ENCODE measurements around the gene PPM1D.

GRCh38 chr17:60590070-60590469 lies 9.9 kb upstream of the PPM1D start:
- TF ChIP-seq FOXK2 (IDR thresholded peaks at IDR 0.05) (no peak), FOXM1 (IDR thresholded peaks at IDR 0.05; ENCODE audit: borderline replicate concordance) (no peak), TARDBP (IDR thresholded peaks at IDR 0.05) (no peak), FOXA1 (IDR thresholded peaks at IDR 0.05) (no peak), ELF4 (IDR thresholded peaks at IDR 0.05) (no peak), NFRKB (IDR thresholded peaks at IDR 0.05) (no peak), ZNF384 (IDR thresholded peaks at IDR 0.05) (no peak), SUZ12 (IDR thresholded peaks at IDR 0.05) (no peak), L3MBTL2 (conservative IDR thresholded peaks at IDR 0.05) (no peak), CTBP1 (IDR thresholded peaks at IDR 0.05; ENCODE audit: borderline replicate concordance) (no peak), SP1 (IDR thresholded peaks at IDR 0.05) (no peak), PKNOX1 (IDR thresholded peaks at IDR 0.05) (no peak), ARNT (IDR thresholded peaks at IDR 0.05) (no peak), HDGF (IDR thresholded peaks at IDR 0.05; ENCODE audit: borderline replicate concordance) (no peak)
